HepG2 (cell line): Measurements from ENCODE around the gene MCOLN1. TPM values are rescaled to one million over a fixed set of nuclear protein-coding genes. Genes with fewer than 3 reads are reported as not detected.
A peak's percentile ranks its signal among the peaks of the same experiment; 100 is the strongest.

Experiments
- AKNA ChIP-seq: sonication (generic); formaldehyde crosslinking; IDR thresholded peaks from 2 replicates; pipeline ENCODE4 v1.4.0; 2020; ENCODE audit warnings: missing genetic modification reagents, borderline replicate concordance
- BCL6 ChIP-seq: IDR thresholded peaks from 2 replicates; pipeline ENCODE4 v1.6.1; 2016; ENCODE audit warnings: missing genetic modification reagents, missing compliant biosample characterization
- CCAR2 ChIP-seq: fragments of 200-400 bp; formaldehyde crosslinking; optimal IDR thresholded peaks from 2 replicates; pipeline ENCODE3; 2018; ENCODE audit warnings: low read depth, mild to moderate bottlenecking, low read length, moderate library complexity
- CEBPZ ChIP-seq: IDR thresholded peaks from 2 replicates; pipeline ENCODE4 v1.6.1; 2012; ENCODE audit warnings: low read length, improper control_type of control experiment
- DPF2 ChIP-seq: sonication (generic); formaldehyde crosslinking; IDR thresholded peaks from 2 replicates; pipeline ENCODE4 v1.4.0; 2020; ENCODE audit warnings: mild to moderate bottlenecking, low read depth, missing genetic modification reagents, borderline replicate concordance
- E2F1 ChIP-seq: sonication (generic); formaldehyde crosslinking; IDR thresholded peaks from 2 replicates; pipeline ENCODE4 v1.5.0; 2020; ENCODE audit warnings: missing genetic modification reagents
- E2F2 ChIP-seq: sonication (generic); formaldehyde crosslinking; IDR thresholded peaks from 2 replicates; pipeline ENCODE4 v1.4.0; 2020; ENCODE audit warnings: missing genetic modification reagents, borderline replicate concordance
- HNRNPLL ChIP-seq: fragments of 200-400 bp; formaldehyde crosslinking; IDR thresholded peaks from 2 replicates; pipeline ENCODE4 v1.6.1; 2017; ENCODE audit warnings: mild to moderate bottlenecking, low read depth, low read length; ENCODE audit not compliant: poor library complexity, severe bottlenecking
- MTF1 ChIP-seq: sonication (generic); formaldehyde crosslinking; IDR thresholded peaks from 2 replicates; pipeline ENCODE4 v1.5.0; 2020; ENCODE audit warnings: missing genetic modification reagents
- NFKB2 ChIP-seq: sonication (generic); formaldehyde crosslinking; IDR thresholded peaks from 2 replicates; pipeline ENCODE4 v1.4.0; 2020; ENCODE audit warnings: missing genetic modification reagents, borderline replicate concordance
- PTBP1 ChIP-seq: fragments of 200-400 bp; formaldehyde crosslinking; IDR thresholded peaks from 2 replicates; pipeline ENCODE4 v1.6.1; 2018; ENCODE audit warnings: low read length, low read depth; ENCODE audit not compliant: poor library complexity, severe bottlenecking
- RNF2 ChIP-seq: fragments of 450-650 bp; conservative IDR thresholded peaks from 2 replicates; pipeline ENCODE4 v1.6.1; 2016; ENCODE audit warnings: low read depth
- SIX1 ChIP-seq: sonication (generic); formaldehyde crosslinking; IDR thresholded peaks from 2 replicates; pipeline ENCODE4 v1.4.0; 2020; ENCODE audit warnings: missing genetic modification reagents, borderline replicate concordance
- TBL1XR1 ChIP-seq: fragments of 150-350 bp; IDR thresholded peaks from 2 replicates; pipeline ENCODE4 v1.6.1; 2014; ENCODE audit warnings: borderline replicate concordance, low read length; ENCODE audit not compliant: partially characterized antibody
- TBX2 ChIP-seq: sonication (generic); formaldehyde crosslinking; IDR thresholded peaks from 2 replicates; pipeline ENCODE4 v1.5.0; 2020; ENCODE audit warnings: missing genetic modification reagents, mild to moderate bottlenecking, borderline replicate concordance
- TMF1 ChIP-seq: sonication (generic); formaldehyde crosslinking; IDR thresholded peaks from 2 replicates; pipeline ENCODE4 v1.8.1; 2022; ENCODE audit warnings: low read depth, missing genetic modification reagents
- ZNF543 ChIP-seq: sonication (generic); formaldehyde crosslinking; IDR thresholded peaks from 2 replicates; pipeline ENCODE4 v1.4.0; 2020; ENCODE audit warnings: mild to moderate bottlenecking, missing genetic modification reagents
- polyA plus RNA-seq, 8 experiments: library from polyadenylated mRNA; depleted of rRNA in 3 of 8; stranded (reverse) in 7 of 8; unstranded in 1 of 8; fragments of >200 nt; fragmentation: Illumina TruSeq in 4 of 8; extraction: Trizol in 4 of 8; gene quantifications; 2 replicates each; pipeline versions ENCODE4 v1.2.1 to v1.2.3, GENCODE V29; 2011 to 2016; ENCODE audit warnings: low read depth in 4 of 8, missing spikeins in 1 of 8, mixed read lengths in 1 of 8; ENCODE audit not compliant: insufficient read depth in 1 of 8
- total RNA-seq, 5 experiments: library from RNA; depleted of rRNA; stranded (reverse); fragments of >200 nt; fragmentation: Illumina TruSeq; extraction: Trizol; gene quantifications; 2 replicates each; pipeline ENCODE4 v1.2.3, GENCODE V29; 2016; ENCODE audit warnings: low read depth in 1 of 5

MCOLN1 gene
- total and polyA plus RNA-seq, 2 of the 13 experiments (the other 11 are each of a cell fraction or from before 2014, with no cell fraction given), result 3.4 to 15.7 TPM

GRCh38 chr19:7522072-7522922, at the start of gene MCOLN1 (continued):
- TF ChIP-seq E2F1, result no peak
- no peak for TF ChIP-seq SIX1 (CRISPR knock-in tag)
- TF ChIP-seq MTF1 (CRISPR knock-in tag), result no peak
- peak; percentile 50 for TF ChIP-seq HNRNPLL
- peak; percentile 72; the same call in 1 of the 2 replicates for TF ChIP-seq RNF2
- TF ChIP-seq DPF2 (CRISPR knock-in tag), result peak; percentile 47; the same call in 1 of the 2 replicates
- TF ChIP-seq E2F2 (CRISPR knock-in tag), result no peak
- TF ChIP-seq TMF1 (CRISPR knock-in tag), result peak; percentile 69; the same call in 1 of the 2 replicates
- no peak for TF ChIP-seq AKNA (CRISPR knock-in tag)
- peak; percentile 71; the same call in 1 of the 2 replicates for TF ChIP-seq NFKB2 (CRISPR knock-in tag)
- TF ChIP-seq TBL1XR1, result peak; percentile 78
- no peak for TF ChIP-seq PTBP1
- no peak for TF ChIP-seq CCAR2
- peak; percentile 49; the same call in 1 of the 2 replicates for TF ChIP-seq BCL6 (CRISPR knock-in tag)
- TF ChIP-seq ZNF543 (CRISPR knock-in tag), result peak; percentile 86
- peak; percentile 62; the same call in 1 of the 2 replicates for TF ChIP-seq TBX2 (CRISPR knock-in tag)
- TF ChIP-seq CEBPZ, result no peak
